Measurements from ENCODE around the gene RNASE7.

DNA sequence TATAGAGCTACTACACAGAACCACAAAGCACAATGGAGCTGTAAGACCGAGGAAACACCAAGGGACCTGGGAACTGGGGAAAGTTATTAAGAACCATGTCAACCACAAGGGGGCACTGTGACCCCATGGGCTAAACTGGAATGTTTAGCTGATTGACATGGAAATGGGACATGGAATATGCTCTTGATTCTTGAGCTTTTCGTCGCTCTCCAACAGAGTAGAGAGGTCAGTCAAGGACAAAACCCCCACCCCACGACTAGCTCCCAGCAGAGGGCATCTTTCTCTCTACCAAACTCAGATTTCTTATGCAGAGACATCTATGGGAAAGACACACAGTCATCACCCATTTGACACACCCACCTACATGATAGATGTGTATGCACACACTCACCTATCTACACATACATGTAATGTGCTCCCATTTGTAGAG lies 27.4 kb upstream of the RNASE7 start:
- no peak for TF ChIP-seq GATA2 (IDR thresholded peaks at IDR 0.05; ENCODE audit: low read depth, low read length)
- TF ChIP-seq GATA3 (IDR thresholded peaks at IDR 0.05; ENCODE audit: low read depth, low read length), result no peak
